ENCODE data around the gene CNTNAP2.

Gene CNTNAP2

GRCh38 chr7:148223160-148223559, 2106.6 kb downstream of the CNTNAP2 start:
- no peak overlapping the region for H3K4me2 ChIP-seq

DNA sequence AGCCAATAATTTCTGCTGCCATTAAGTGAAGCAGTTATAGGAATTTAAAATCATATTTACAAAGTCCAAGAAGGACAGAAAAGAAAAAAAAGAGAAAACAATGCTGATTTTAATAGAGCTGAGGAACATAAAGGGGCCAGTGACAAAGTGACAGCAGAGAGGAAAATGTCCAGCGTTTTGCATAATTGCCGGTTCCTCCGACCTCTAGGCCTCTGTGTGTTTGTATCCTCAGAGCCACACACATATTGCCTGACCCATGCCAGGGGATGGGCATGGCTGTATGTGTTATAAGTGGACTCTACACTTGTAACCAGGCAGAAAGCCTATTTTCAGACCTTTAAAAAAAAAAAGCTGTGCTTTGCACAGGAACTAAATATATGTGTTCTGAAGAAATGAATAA, 2107.1 kb downstream of the CNTNAP2 start:
- Histone ChIP-seq H3K79me2 (ENCODE audit: insufficient read depth, low read depth) (no peaks in the 10 kb centered on the region), H3K27ac (no peak overlapping the region), H2AFZ (ENCODE audit: low read depth) (no peak overlapping the region), H3K27me3 (ENCODE audit: insufficient read depth, low read depth) (no peaks in the 10 kb centered on the region), H4K20me1 (ENCODE audit: insufficient read depth) (no peaks in the 10 kb centered on the region), H3K36me3 (ENCODE audit: insufficient read depth) (no peaks in the 10 kb centered on the region), H3K4me3 (IDR thresholded peaks at IDR 0.05; ENCODE audit: insufficient read depth, low read depth, low read length) (no peak overlapping the region), H3K9ac (no peak overlapping the region), H3K4me1 (ENCODE audit: low read depth, poor library complexity, severe bottlenecking) (no peaks in the 10 kb centered on the region), H3K4me2 (no peak overlapping the region)
- TF ChIP-seq, protein P1, sequence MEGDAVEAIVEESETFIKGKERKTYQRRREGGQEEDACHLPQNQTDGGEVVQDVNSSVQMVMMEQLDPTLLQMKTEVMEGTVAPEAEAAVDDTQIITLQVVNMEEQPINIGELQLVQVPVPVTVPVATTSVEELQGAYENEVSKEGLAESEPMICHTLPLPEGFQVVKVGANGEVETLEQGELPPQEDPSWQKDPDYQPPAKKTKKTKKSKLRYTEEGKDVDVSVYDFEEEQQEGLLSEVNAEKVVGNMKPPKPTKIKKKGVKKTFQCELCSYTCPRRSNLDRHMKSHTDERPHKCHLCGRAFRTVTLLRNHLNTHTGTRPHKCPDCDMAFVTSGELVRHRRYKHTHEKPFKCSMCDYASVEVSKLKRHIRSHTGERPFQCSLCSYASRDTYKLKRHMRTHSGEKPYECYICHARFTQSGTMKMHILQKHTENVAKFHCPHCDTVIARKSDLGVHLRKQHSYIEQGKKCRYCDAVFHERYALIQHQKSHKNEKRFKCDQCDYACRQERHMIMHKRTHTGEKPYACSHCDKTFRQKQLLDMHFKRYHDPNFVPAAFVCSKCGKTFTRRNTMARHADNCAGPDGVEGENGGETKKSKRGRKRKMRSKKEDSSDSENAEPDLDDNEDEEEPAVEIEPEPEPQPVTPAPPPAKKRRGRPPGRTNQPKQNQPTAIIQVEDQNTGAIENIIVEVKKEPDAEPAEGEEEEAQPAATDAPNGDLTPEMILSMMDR (conservative IDR thresholded peaks at IDR 0.05; ENCODE audit: low read depth, low read length), result no peak

More at GRCh38 chr7:148223160-148223559, 2106.6 kb downstream of the CNTNAP2 start:
- Histone ChIP-seq H2AFZ (ENCODE audit: low read depth) (no peak overlapping the region), H3K4me3 (IDR thresholded peaks at IDR 0.05; ENCODE audit: insufficient read depth, low read depth, low read length) (no peak overlapping the region), H3K27ac (no peak overlapping the region), H3K9ac (no peak overlapping the region), H3K4me1 (ENCODE audit: low read depth, poor library complexity, severe bottlenecking) (no peaks in the 10 kb centered on the region), H4K20me1 (ENCODE audit: insufficient read depth) (no peaks in the 10 kb centered on the region), H3K79me2 (ENCODE audit: insufficient read depth, low read depth) (no peaks in the 10 kb centered on the region), H3K27me3 (ENCODE audit: insufficient read depth, low read depth) (no peaks in the 10 kb centered on the region), H3K36me3 (ENCODE audit: insufficient read depth) (no peaks in the 10 kb centered on the region)
- TF ChIP-seq, protein P1 (conservative IDR thresholded peaks at IDR 0.05; ENCODE audit: low read depth, low read length), result no peak

GRCh38 chr7:148230296-148230695, 2113.7 kb downstream of the CNTNAP2 start:
- Histone ChIP-seq H3K79me2 (ENCODE audit: insufficient read depth, low read depth) (no peaks in the 10 kb centered on the region), H3K36me3 (ENCODE audit: insufficient read depth) (no peaks in the 10 kb centered on the region), H4K20me1 (ENCODE audit: insufficient read depth) (no peaks in the 10 kb centered on the region), H3K4me3 (IDR thresholded peaks at IDR 0.05; ENCODE audit: insufficient read depth, low read depth, low read length) (no peak overlapping the region), H3K9ac (no peak overlapping the region), H3K4me2 (no peak overlapping the region), H2AFZ (ENCODE audit: low read depth) (no peak overlapping the region), H3K27ac (no peak overlapping the region), H3K27me3 (ENCODE audit: insufficient read depth, low read depth) (no peaks in the 10 kb centered on the region), H3K4me1 (ENCODE audit: low read depth, poor library complexity, severe bottlenecking) (no peaks in the 10 kb centered on the region)
- TF ChIP-seq, protein P1 (conservative IDR thresholded peaks at IDR 0.05; ENCODE audit: low read depth, low read length), result no peak

DNA sequence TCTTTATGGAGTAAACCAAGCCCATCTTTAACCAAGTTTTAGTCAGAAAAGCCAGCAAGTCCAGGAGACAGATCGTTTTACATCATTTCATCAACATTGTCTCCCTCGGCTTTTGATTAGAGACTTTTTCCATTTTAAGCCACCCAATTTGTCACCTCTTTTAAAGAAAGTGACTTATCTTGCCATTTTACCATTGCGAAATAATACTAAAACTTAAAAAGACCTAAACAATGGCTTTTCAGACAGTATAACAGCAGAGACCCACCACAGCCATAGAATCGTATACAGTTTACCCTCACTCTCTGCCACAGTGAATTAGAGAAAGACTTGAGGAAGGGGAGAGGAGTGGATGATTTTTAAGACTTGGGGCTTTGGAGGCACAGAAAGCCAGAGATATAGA, 2114.3 kb downstream of the CNTNAP2 start:
- TF ChIP-seq, protein P1 (conservative IDR thresholded peaks at IDR 0.05; ENCODE audit: low read depth, low read length), result no peak
- H3K27me3 ChIP-seq (ENCODE audit: insufficient read depth, low read depth), result no peaks in the 10 kb centered on the region
- no peaks in the 10 kb centered on the region for H3K36me3 ChIP-seq (ENCODE audit: insufficient read depth)
- no peaks in the 10 kb centered on the region for H3K4me1 ChIP-seq (ENCODE audit: low read depth, poor library complexity, severe bottlenecking)
- H3K9ac ChIP-seq, result no peak overlapping the region
- H2AFZ ChIP-seq (ENCODE audit: low read depth), result no peak overlapping the region
- H3K4me3 ChIP-seq (IDR thresholded peaks at IDR 0.05; ENCODE audit: insufficient read depth, low read depth, low read length), result no peak overlapping the region
- H3K27ac ChIP-seq, result no peak overlapping the region
- H3K79me2 ChIP-seq (ENCODE audit: insufficient read depth, low read depth), result no peaks in the 10 kb centered on the region
- H3K4me2 ChIP-seq, result no peak overlapping the region
- no peaks in the 10 kb centered on the region for H4K20me1 ChIP-seq (ENCODE audit: insufficient read depth)

All from KMS-11 (cell line).